ENCODE data around the gene CCN5.
"Not testable (repeated sequence)": the region's sequence is repeated elsewhere in the genome, so short reads cannot be mapped to it uniquely, and the experiment has no call there.

CCN5 gene

GRCh38 chr20:44762466-44763140 lies 47.4 kb downstream of the CCN5 start:
- TF ChIP-seq CTCF (IDR thresholded peaks at IDR 0.05), result no peak
- H3K9me3 ChIP-seq, result no peaks in the 10 kb centered on the region
- H3K36me3 ChIP-seq, result no peaks in the 10 kb centered on the region
- H3K27me3 ChIP-seq, result peaks cover 22% of the 10 kb centered on the region
- no peaks in the 10 kb centered on the region for H3K4me1 ChIP-seq (ENCODE audit: control insufficient read depth in 1 of 2, insufficient read depth in 1 of 2, low read depth in 1 of 2, low read length in 1 of 2)
- H3K4me3 ChIP-seq (ENCODE audit: low read depth in 1 of 2, low read length in 1 of 2), result no peak overlapping the region
- no peak overlapping the region for H3K27ac ChIP-seq

GRCh38 chr20:44763798-44764197 lies 48.6 kb downstream of the CCN5 start:
- not testable (repeated sequence) for H3K4me1 ChIP-seq (ENCODE audit: control insufficient read depth in 1 of 2, insufficient read depth in 1 of 2, low read depth in 1 of 2, low read length in 1 of 2); H3K27ac ChIP-seq; H3K36me3 ChIP-seq; H3K9me3 ChIP-seq; H3K4me3 ChIP-seq (ENCODE audit: low read depth in 1 of 2, low read length in 1 of 2)
- peaks cover 28% of the 10 kb centered on the region for H3K27me3 ChIP-seq

GRCh38 chr20:44765091-44765490 lies 49.9 kb downstream of the CCN5 start:
- Histone ChIP-seq H3K9me3 (no peaks in the 10 kb centered on the region), H3K4me1 (ENCODE audit: control insufficient read depth in 1 of 2, insufficient read depth in 1 of 2, low read depth in 1 of 2, low read length in 1 of 2) (no peaks in the 10 kb centered on the region), H3K27ac (no peak overlapping the region), H3K27me3 (peaks cover 36% of the 10 kb centered on the region), H3K4me3 (ENCODE audit: low read depth in 1 of 2, low read length in 1 of 2) (no peak overlapping the region), H3K36me3 (no peaks in the 10 kb centered on the region)
- no peak for TF ChIP-seq CTCF (IDR thresholded peaks at IDR 0.05)

GRCh38 chr20:44765701-44766347 lies 50.7 kb downstream of the CCN5 start:
- peaks cover 39% of the 10 kb centered on the region for H3K27me3 ChIP-seq
- H3K4me3 ChIP-seq (ENCODE audit: low read depth in 1 of 2, low read length in 1 of 2), result no peak overlapping the region
- no peak overlapping the region for H3K27ac ChIP-seq
- H3K36me3 ChIP-seq, result no peaks in the 10 kb centered on the region
- H3K4me1 ChIP-seq (ENCODE audit: control insufficient read depth in 1 of 2, insufficient read depth in 1 of 2, low read depth in 1 of 2, low read length in 1 of 2), result no peaks in the 10 kb centered on the region
- no peaks in the 10 kb centered on the region for H3K9me3 ChIP-seq
- no peak for TF ChIP-seq CTCF (IDR thresholded peaks at IDR 0.05)

- Histone ChIP-seq H3K27me3 (peaks cover 53% of the 10 kb centered on the region), H3K36me3 (no peaks in the 10 kb centered on the region), H3K4me1 (ENCODE audit: control insufficient read depth in 1 of 2, insufficient read depth in 1 of 2, low read depth in 1 of 2, low read length in 1 of 2) (no peaks in the 10 kb centered on the region), H3K4me3 (ENCODE audit: low read depth in 1 of 2, low read length in 1 of 2) (no peak overlapping the region), H3K27ac (no peak overlapping the region), H3K9me3 (no peaks in the 10 kb centered on the region)
- TF ChIP-seq CTCF (IDR thresholded peaks at IDR 0.05), result no peak
Measured at GRCh38 chr20:44768256-44768655, 53.1 kb downstream of the CCN5 start.

GRCh38 chr20:44768854-44769480 lies 53.8 kb downstream of the CCN5 start:
- Histone ChIP-seq H3K36me3 (no peaks in the 10 kb centered on the region), H3K27me3 (peaks cover 53% of the 10 kb centered on the region), H3K4me3 (ENCODE audit: low read depth in 1 of 2, low read length in 1 of 2) (no peak overlapping the region), H3K4me1 (ENCODE audit: control insufficient read depth in 1 of 2, insufficient read depth in 1 of 2, low read depth in 1 of 2, low read length in 1 of 2) (no peaks in the 10 kb centered on the region), H3K9me3 (no peaks in the 10 kb centered on the region), H3K27ac (no peak overlapping the region)
- no peak for TF ChIP-seq CTCF (IDR thresholded peaks at IDR 0.05)

Data from neutrophil (primary cell).